Osteocyte (in vitro differentiated cells): ENCODE data around the gene INTS1. TPM values are rescaled to one million over a fixed set of nuclear protein-coding genes. Genes with fewer than 3 reads are reported as not detected.

Experiments used
- DNase-seq: peaks from one replicate; pipeline ENCODE4 v3.0.0; 2021; ENCODE audit warnings: mixed read lengths; ENCODE audit not compliant: unreplicated experiment; ENCODE audit errors: extremely low spot score
- H3K27ac Mint-ChIP-seq: one replicate; pipeline ENCODE4 v1.8.0; 2021; ENCODE audit warnings: mild to moderate bottlenecking, mixed read lengths; ENCODE audit not compliant: unreplicated experiment
- H3K27me3 Mint-ChIP-seq: one replicate; pipeline ENCODE4 v1.8.0; 2021; ENCODE audit warnings: mixed read lengths; ENCODE audit not compliant: unreplicated experiment
- H3K36me3 Mint-ChIP-seq: one replicate; pipeline ENCODE4 v1.8.0; 2021; ENCODE audit warnings: mixed read lengths; ENCODE audit not compliant: unreplicated experiment
- H3K4me1 Mint-ChIP-seq: one replicate; pipeline ENCODE4 v1.8.0; 2021; ENCODE audit warnings: mixed read lengths; ENCODE audit not compliant: unreplicated experiment
- H3K4me3 Mint-ChIP-seq: one replicate; pipeline ENCODE4 v1.8.0; 2021; ENCODE audit warnings: mild to moderate bottlenecking, moderate library complexity, mixed read lengths; ENCODE audit not compliant: unreplicated experiment
- H3K9me3 Mint-ChIP-seq: one replicate; pipeline ENCODE4 v1.8.0; 2021; ENCODE audit warnings: mixed read lengths; ENCODE audit not compliant: unreplicated experiment
- total RNA-seq: library from RNA; stranded (reverse); gene quantifications from 2 replicates; pipeline ENCODE4 v1.2.1, GENCODE V29; 2021
- TF ChIP-seq, protein P1 (sequence below): fragments of 200-600 bp; sonication (generic); IDR thresholded peaks from 2 replicates; pipeline ENCODE4 v1.5.0; 2021; ENCODE audit warnings: antibody characterized with exemption, mild to moderate bottlenecking, moderate library complexity

INTS1 gene
- total RNA-seq, 1 donor from 2014 or later, result 121 TPM

DNA sequence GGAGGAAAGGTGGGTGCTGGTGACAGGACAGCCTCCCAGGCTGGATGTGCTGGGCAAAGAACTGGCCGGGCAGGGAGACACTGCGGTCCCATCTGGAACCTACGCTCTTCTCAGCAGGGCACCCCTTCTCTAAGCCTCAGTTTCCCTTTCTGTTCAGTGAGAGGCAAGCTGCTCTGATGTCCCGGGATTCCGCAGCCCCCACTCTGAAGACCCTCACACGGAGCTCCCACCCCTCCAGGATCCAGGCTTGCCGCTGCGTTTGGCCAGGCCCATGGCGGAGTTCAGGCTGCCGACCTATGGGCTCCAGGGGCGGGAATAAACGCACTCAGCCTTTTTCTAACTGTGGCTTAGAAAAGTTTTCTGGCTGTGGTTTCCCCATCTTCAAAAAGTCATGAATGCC is 10.2 kb upstream of the INTS1 start:
- Mint-ChIP-seq H3K4me3 (no peak overlapping the region), H3K4me1 (peaks cover 38% of the 10 kb centered on the region), H3K9me3 (peaks cover 4% of the 10 kb centered on the region), H3K27ac (peak overlapping the region; percentile 93), H3K27me3 (no peaks in the 10 kb centered on the region), H3K36me3 (peaks cover 3% of the 10 kb centered on the region)
- TF ChIP-seq, protein P1, sequence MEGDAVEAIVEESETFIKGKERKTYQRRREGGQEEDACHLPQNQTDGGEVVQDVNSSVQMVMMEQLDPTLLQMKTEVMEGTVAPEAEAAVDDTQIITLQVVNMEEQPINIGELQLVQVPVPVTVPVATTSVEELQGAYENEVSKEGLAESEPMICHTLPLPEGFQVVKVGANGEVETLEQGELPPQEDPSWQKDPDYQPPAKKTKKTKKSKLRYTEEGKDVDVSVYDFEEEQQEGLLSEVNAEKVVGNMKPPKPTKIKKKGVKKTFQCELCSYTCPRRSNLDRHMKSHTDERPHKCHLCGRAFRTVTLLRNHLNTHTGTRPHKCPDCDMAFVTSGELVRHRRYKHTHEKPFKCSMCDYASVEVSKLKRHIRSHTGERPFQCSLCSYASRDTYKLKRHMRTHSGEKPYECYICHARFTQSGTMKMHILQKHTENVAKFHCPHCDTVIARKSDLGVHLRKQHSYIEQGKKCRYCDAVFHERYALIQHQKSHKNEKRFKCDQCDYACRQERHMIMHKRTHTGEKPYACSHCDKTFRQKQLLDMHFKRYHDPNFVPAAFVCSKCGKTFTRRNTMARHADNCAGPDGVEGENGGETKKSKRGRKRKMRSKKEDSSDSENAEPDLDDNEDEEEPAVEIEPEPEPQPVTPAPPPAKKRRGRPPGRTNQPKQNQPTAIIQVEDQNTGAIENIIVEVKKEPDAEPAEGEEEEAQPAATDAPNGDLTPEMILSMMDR, result no peak
- no peak for DNase-seq

DNA sequence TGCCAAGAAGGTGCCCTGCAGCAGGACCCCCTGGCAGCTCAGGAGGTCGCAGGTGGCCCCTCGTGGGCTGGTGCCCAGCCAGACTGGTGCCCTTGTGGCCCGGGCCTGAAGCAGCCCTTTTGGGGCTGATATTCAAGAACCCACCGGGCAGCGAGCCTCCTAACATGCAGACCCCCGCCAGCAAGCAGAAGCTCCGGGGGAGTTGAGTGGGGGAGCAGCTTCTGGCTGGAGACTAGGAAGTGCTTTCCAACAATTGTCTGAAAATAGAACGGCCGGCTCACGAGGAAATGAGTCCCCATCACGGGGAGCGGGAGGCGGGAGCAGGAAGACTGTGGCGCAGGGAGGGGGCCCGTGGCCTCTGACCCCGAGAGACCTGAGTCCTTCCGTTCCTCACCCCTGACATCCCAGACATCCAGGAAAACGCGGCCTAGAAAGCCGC is 9.5 kb upstream of the INTS1 start:
- TF ChIP-seq, protein P1, result no peak
- no peaks in the 10 kb centered on the region for H3K9me3 Mint-ChIP-seq
- no peaks in the 10 kb centered on the region for H3K36me3 Mint-ChIP-seq
- H3K27me3 Mint-ChIP-seq, result no peaks in the 10 kb centered on the region
- no peak for DNase-seq
- H3K4me3 Mint-ChIP-seq, result peak overlapping the region; percentile 44
- peak overlapping the region; percentile 93 for H3K27ac Mint-ChIP-seq
- peaks cover 38% of the 10 kb centered on the region for H3K4me1 Mint-ChIP-seq

DNA sequence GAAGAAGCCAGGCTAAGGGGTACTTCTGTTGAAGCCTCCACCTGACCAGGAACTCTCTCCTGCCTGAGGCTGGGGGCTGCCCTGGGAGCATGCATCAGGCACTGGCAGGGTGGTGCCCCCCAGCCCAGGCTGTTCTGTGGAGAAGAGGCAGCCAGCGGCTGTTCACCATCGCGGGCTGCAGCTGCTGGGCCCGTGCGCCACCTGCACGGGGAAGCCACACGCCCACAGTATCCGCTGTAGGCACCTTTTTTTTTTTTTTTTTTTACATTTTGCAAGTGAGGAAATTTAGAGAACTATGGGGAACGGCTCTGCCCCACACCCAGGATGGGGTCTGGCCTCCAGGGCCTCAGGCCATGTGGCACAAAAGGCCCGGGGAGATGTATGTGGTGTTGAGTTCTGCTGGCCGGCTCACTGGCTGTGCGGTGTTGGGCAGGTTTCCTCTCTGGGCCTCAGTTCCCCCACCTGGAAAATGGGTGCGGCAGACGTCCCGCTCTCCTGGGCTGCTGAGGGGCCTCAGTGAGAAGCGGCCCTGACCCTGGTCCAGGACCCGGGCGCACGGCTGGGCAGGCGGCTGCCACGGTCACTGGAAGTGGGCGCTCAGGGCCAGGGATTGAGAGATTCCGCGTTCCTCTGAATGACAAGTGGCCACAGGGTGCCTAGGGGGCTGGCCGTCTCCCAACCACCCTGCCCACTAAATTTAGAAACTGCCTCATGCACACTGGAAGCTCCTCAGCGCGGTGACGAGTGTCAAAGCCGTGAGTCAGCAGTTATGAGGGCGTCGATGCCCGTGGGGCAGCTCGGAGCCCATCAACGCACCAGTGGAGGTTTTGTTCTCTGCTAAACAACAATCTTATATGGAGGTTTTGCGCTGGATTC is 8.8 kb upstream of the INTS1 start:
- no peaks in the 10 kb centered on the region for H3K27me3 Mint-ChIP-seq
- no peaks in the 10 kb centered on the region for H3K36me3 Mint-ChIP-seq
- peak overlapping the region; percentile 44 for H3K4me3 Mint-ChIP-seq
- H3K9me3 Mint-ChIP-seq, result no peaks in the 10 kb centered on the region
- H3K4me1 Mint-ChIP-seq, result peaks cover 38% of the 10 kb centered on the region
- H3K27ac Mint-ChIP-seq, result peak overlapping the region; percentile 93
- TF ChIP-seq, protein P1, result no peak
- DNase-seq, result peak; percentile 96

DNA sequence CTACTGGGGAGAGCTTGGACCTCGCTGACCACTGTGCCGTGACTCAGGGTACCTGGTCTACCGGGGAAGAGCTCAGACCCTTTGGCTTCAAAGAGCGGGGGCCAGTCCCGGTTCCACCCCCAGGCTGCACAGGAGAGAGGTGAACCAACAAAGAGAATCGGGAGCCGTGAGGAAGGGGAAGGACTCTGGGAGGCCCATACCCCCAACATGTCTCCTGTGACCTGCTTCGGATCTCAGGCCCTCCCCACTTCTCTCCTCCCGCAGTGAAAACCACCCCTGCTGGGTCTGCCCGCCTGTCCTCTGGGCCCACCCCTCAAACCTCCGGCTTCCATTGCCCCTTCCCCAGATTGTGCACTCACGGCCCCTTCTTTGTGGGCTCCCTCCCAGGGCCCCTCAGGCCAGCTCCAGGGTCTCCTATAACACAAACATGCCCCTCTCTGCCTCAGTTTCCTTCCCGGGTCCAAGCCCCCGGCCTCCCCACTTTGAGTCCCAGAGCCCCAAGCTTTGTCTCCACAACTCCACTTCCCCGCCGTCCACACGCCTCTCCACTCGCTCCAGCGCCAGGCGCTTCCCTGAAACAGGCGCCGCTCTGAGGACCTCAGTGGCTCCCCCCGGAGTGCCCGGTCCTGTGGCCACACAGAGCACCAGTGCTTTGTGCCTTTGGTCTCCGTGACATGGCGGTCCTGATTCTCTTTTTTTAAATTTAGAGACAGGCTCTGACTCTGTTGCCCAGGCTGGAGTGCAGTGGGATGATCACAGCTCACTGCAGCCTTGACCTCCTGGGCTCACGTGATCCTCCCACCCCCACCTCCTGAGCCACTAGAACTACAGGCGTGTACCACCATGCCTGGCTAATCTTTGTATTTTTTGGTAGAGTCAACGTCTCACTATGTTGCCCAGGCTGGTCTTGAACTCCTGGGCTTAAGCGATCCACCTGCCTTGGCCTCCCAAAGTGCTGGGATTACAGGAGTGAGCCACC is 7.5 kb upstream of the INTS1 start:
- peaks cover 36% of the 10 kb centered on the region for H3K4me1 Mint-ChIP-seq
- DNase-seq, result no peak
- H3K36me3 Mint-ChIP-seq, result no peaks in the 10 kb centered on the region
- TF ChIP-seq, protein P1, result no peak
- no peak overlapping the region for H3K4me3 Mint-ChIP-seq
- H3K27ac Mint-ChIP-seq, result no peak overlapping the region
- H3K27me3 Mint-ChIP-seq, result no peaks in the 10 kb centered on the region
- H3K9me3 Mint-ChIP-seq, result no peaks in the 10 kb centered on the region
